ENCODE results near the gene ABCC4. TPM values are rescaled to one million over a fixed set of nuclear protein-coding genes. Genes with fewer than 3 reads are reported as not detected.

Gene ABCC4, protein sequence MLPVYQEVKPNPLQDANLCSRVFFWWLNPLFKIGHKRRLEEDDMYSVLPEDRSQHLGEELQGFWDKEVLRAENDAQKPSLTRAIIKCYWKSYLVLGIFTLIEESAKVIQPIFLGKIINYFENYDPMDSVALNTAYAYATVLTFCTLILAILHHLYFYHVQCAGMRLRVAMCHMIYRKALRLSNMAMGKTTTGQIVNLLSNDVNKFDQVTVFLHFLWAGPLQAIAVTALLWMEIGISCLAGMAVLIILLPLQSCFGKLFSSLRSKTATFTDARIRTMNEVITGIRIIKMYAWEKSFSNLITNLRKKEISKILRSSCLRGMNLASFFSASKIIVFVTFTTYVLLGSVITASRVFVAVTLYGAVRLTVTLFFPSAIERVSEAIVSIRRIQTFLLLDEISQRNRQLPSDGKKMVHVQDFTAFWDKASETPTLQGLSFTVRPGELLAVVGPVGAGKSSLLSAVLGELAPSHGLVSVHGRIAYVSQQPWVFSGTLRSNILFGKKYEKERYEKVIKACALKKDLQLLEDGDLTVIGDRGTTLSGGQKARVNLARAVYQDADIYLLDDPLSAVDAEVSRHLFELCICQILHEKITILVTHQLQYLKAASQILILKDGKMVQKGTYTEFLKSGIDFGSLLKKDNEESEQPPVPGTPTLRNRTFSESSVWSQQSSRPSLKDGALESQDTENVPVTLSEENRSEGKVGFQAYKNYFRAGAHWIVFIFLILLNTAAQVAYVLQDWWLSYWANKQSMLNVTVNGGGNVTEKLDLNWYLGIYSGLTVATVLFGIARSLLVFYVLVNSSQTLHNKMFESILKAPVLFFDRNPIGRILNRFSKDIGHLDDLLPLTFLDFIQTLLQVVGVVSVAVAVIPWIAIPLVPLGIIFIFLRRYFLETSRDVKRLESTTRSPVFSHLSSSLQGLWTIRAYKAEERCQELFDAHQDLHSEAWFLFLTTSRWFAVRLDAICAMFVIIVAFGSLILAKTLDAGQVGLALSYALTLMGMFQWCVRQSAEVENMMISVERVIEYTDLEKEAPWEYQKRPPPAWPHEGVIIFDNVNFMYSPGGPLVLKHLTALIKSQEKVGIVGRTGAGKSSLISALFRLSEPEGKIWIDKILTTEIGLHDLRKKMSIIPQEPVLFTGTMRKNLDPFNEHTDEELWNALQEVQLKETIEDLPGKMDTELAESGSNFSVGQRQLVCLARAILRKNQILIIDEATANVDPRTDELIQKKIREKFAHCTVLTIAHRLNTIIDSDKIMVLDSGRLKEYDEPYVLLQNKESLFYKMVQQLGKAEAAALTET (N-terminal part only)
- total RNA-seq, result 43.4 and 69.5 TPM in 2 replicates

GRCh38 chr13:95301183-95301967, at the start of gene ABCC4:
ABCC4 (minus strand) TSS chr13:95301451; CDS start chr13:95301314, 137 bp downstream.

Measured in smooth muscle cell of the umbilical artery (primary cell).